Fibroblast of skin of back (primary cell): ENCODE results near the gene CCDC38.

Experiments
- DNase-seq: peaks from one replicate; pipeline ENCODE4 v3.0.0-alpha.2; 2013

CCDC38 gene

GRCh38 chr12:95960241-95960640, 17.8 kb upstream of the CCDC38 start:
- DNase-seq = no peak

GRCh38 chr12:95959107-95959506, 16.7 kb upstream of the CCDC38 start:
- DNase-seq = peak; percentile 9

- DNase-seq = no peak
Observed at GRCh38 chr12:95956557-95957145, 14.2 kb upstream of the CCDC38 start.

- no peak for DNase-seq
Observed at GRCh38 chr12:95955549-95956159, 13.2 kb upstream of the CCDC38 start.

GRCh38 chr12:95953000-95953399, 10.6 kb upstream of the CCDC38 start:
- DNase-seq = no peak

- DNase-seq = no peak
Observed at GRCh38 chr12:95951515-95951914, 9.1 kb upstream of the CCDC38 start.

- no peak for DNase-seq
Observed at GRCh38 chr12:95949477-95950206, 7.2 kb upstream of the CCDC38 start.

- DNase-seq = no peak
Observed at GRCh38 chr12:95944108-95944704, 1.8 kb upstream of the CCDC38 start.

GRCh38 chr12:95943330-95943842, 972 bp upstream of the CCDC38 start, which contains the start of gene AMDHD1:
TSS of gene AMDHD1 (plus strand) at chr12:95943331. CDS start at chr12:95943399, 68 bp downstream.
- peak; percentile 50 for DNase-seq

- no peak for DNase-seq
Observed at GRCh38 chr12:95942101-95942523, 302 bp downstream of the CCDC38 start.

GRCh38 chr12:95940514-95940913, 1.9 kb downstream of the CCDC38 start:
- no peak for DNase-seq

GRCh38 chr12:95922231-95922630, 20.2 kb downstream of the CCDC38 start:
- DNase-seq = peak; percentile 61

GRCh38 chr12:95919110-95919509, 23.3 kb downstream of the CCDC38 start:
- DNase-seq = no peak

- DNase-seq = peak; percentile 54
Observed at GRCh38 chr12:95918194-95918993, 24.0 kb downstream of the CCDC38 start.

GRCh38 chr12:95909871-95910270, 32.5 kb downstream of the CCDC38 start:
- DNase-seq = no peak

GRCh38 chr12:95908573-95908972, 33.8 kb downstream of the CCDC38 start:
- peak; percentile 74 for DNase-seq

- DNase-seq = no peak
Observed at GRCh38 chr12:95898081-95898480, 44.3 kb downstream of the CCDC38 start.

- no peak for DNase-seq
Observed at GRCh38 chr12:95896846-95897245, 45.6 kb downstream of the CCDC38 start.

GRCh38 chr12:95890958-95891357, 51.5 kb downstream of the CCDC38 start:
- no peak for DNase-seq

- DNase-seq = peak; percentile 51
Observed at GRCh38 chr12:95887311-95887710, 55.1 kb downstream of the CCDC38 start.

GRCh38 chr12:95884998-95885397, 57.4 kb downstream of the CCDC38 start:
- DNase-seq = no peak

GRCh38 chr12:95882873-95883272, 59.5 kb downstream of the CCDC38 start:
- DNase-seq = no peak
